Stomach (tissue), 9 donors: ENCODE results near the gene IFT57. TPM values are rescaled to one million over a fixed set of nuclear protein-coding genes. Genes with fewer than 3 reads are reported as not detected.

Experiments used
- DNase-seq, 2 donors: peaks; one replicate each; pipeline versions ENCODE4 v3.0.0 to v3.0.0-alpha.2; 2013 to 2019
- H3K27ac ChIP-seq, 5 donors: fragments of 200-600 bp in 4 of 5; sonication (generic) in 4 of 5; one replicate each; pipeline ENCODE4 v1.5.1; 2013 to 2019; ENCODE audit warnings: mild to moderate bottlenecking in 1 of 5, moderate library complexity in 1 of 5
- H3K27me3 ChIP-seq, 3 donors: fragments of 200-600 bp; sonication (generic); one replicate each; pipeline ENCODE4 v1.5.1; 2017 to 2019; ENCODE audit warnings: mixed run types in 1 of 3
- H3K36me3 ChIP-seq, 4 donors: fragments of 200-600 bp; sonication (generic); 1 replicate in 3 of 4; 2 replicates in 1 of 4; pipeline ENCODE4 v1.5.1; 2016 to 2019
- H3K4me1 ChIP-seq, 4 donors: fragments of 200-600 bp; sonication (generic); one replicate each; pipeline ENCODE4 v1.5.1; 2016 to 2019
- H3K4me3 ChIP-seq, 4 donors: fragments of 200-600 bp; sonication (generic) in 3 of 4; one replicate each; pipeline ENCODE4 v1.5.1; 2016 to 2019; ENCODE audit warnings: mild to moderate bottlenecking in 1 of 4
- H3K9me3 ChIP-seq, 4 donors: fragments of 200-600 bp; sonication (generic); one replicate each; pipeline ENCODE4 v1.5.1; 2016 to 2019
- EP300 ChIP-seq: sonication (generic); formaldehyde crosslinking; IDR thresholded peaks from one replicate; pipeline ENCODE4 v1.6.1; 2017; ENCODE audit warnings: antibody characterized with exemption
- POLR2A ChIP-seq, 4 donors: fragments of 450-650 bp; IDR thresholded peaks; one replicate each; pipeline ENCODE4 v1.6.1; 2016; ENCODE audit warnings: antibody characterized with exemption in 4 of 4, control low read depth in 2 of 4, mild to moderate bottlenecking in 1 of 4, moderate library complexity in 1 of 4
- POLR2AphosphoS5 ChIP-seq, 3 donors: sonication (generic); formaldehyde crosslinking; IDR thresholded peaks; one replicate each; pipeline ENCODE4 v1.6.1; 2016; ENCODE audit warnings: antibody characterized with exemption in 3 of 3
- WGBS, 5 donors: extraction: QIAGEN DNeasy Blood & Tissue Kit in 3 of 5; methylation state at CpG; one replicate each; pipeline versions ENCODE4 v1.1.5 to v1.1.7; 2013 to 2018; 5-methylcytosine and 5-hydroxymethylcytosine counted together
- intact Hi-C: fragments of 100-400 bp; cut with DNase I; formaldehyde crosslinking; loops from one replicate; pipeline ENCODE4 v1.15.1; 2023; ENCODE audit warnings: low total_unique reads
- polyA plus RNA-seq, 3 donors: library from polyadenylated mRNA; stranded (reverse); fragments of 200-250 nt; gene quantifications; one replicate each; pipeline ENCODE4 v1.2.3, GENCODE V29; 2013
- total RNA-seq, 5 donors: library from RNA; depleted of rRNA; stranded (reverse); fragments of >200 nt; gene quantifications; one replicate each; pipeline versions ENCODE4 v1.1.0 to v1.2.3, GENCODE V29; 2014 to 2016
- TF ChIP-seq, protein P1 (sequence below), 7 experiments: fragments of 450-650 bp in 4 of 7; fragments of 200-600 bp in 3 of 7; sonication (generic) in 3 of 7; IDR thresholded peaks; one replicate each; pipeline ENCODE4 v1.5.1; 2016 to 2019; ENCODE audit warnings: antibody characterized with exemption in 7 of 7, control low read depth in 2 of 7, mild to moderate bottlenecking in 1 of 7
- donor health status: healthy with polysubstance abuse.
- donor health status: Bipolar disorder and iron deficiency.
- donor health status: healthy.

The IFT57 gene
- total and polyA plus RNA-seq, 8 donors, result 15.6 to 118 (median 36.7) TPM

DNA sequence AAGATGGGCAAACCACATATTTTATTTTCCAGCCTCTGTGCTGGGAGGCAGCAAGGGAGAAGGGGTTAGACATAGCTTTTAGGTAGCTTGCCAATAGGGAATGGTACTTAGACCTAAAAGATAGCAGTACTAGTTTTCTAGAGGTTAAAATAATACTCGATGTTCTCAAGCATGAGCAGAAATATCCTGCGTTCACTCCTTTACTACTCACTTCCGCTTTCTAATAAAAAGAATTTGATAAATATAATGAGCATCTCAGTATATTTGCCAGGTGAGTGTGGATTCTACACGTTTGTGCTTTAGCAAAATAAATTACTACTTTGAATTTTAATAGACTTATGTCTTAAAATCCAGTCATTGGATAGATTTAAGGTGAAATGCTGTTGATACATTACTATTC is 92.0 kb downstream of the IFT57 start:
- intact Hi-C loops, result no loop called here
- no peak overlapping the region for H3K27ac ChIP-seq
- TF ChIP-seq, protein P1, sequence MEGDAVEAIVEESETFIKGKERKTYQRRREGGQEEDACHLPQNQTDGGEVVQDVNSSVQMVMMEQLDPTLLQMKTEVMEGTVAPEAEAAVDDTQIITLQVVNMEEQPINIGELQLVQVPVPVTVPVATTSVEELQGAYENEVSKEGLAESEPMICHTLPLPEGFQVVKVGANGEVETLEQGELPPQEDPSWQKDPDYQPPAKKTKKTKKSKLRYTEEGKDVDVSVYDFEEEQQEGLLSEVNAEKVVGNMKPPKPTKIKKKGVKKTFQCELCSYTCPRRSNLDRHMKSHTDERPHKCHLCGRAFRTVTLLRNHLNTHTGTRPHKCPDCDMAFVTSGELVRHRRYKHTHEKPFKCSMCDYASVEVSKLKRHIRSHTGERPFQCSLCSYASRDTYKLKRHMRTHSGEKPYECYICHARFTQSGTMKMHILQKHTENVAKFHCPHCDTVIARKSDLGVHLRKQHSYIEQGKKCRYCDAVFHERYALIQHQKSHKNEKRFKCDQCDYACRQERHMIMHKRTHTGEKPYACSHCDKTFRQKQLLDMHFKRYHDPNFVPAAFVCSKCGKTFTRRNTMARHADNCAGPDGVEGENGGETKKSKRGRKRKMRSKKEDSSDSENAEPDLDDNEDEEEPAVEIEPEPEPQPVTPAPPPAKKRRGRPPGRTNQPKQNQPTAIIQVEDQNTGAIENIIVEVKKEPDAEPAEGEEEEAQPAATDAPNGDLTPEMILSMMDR (IDR thresholded peaks at IDR 0.05), result no peak
- no peak for TF ChIP-seq POLR2AphosphoS5 (IDR thresholded peaks at IDR 0.05)
- no peak for TF ChIP-seq POLR2A (IDR thresholded peaks at IDR 0.05)
- no peak for TF ChIP-seq EP300
- WGBS, 5 donors, result 65 to 92% (median 89%) methylated on average over 4 of the region's 4 CpGs
- no peak for DNase-seq
- no peaks in the 10 kb centered on the region for H3K36me3 ChIP-seq
- H3K4me1 ChIP-seq, result peaks cover 10 to 63% (median 16%) of the 10 kb centered on the region in 4 donors
- H3K9me3 ChIP-seq, result no peaks in the 10 kb centered on the region
- no peak overlapping the region for H3K4me3 ChIP-seq
- no peaks in the 10 kb centered on the region for H3K27me3 ChIP-seq

DNA sequence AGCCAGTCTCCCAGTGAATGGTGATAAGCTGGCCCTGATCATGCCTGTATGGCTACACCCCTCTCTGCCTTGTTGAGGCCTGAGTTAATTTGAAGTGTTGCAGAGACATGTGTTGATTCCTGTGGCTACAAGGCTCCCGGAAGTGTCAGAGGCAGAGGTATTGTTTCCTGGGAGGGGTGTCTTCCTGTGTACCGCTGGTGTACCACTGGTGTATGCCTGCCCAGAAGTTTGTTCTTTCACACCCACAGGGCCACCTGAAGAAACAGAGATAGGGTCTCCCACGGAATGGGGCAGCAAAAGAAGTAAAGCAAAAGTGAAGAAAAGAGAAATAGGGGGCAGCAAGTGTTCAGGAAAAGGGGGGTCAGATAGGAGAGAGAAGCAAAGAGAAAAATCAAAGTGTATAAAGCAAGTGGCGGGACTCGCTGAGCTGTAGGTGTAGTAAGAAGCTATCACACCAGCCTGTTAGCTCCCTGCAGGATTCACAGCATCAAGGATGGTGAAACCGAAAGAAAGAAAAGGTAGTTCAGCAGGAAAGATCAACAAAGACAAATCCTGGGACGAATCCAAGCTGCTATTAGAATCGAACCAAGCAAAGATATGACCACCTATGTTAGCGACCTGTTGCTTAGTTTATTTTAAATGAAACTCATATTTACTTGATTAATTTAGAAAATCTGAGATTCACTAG is 94.8 kb downstream of the IFT57 start:
- no peaks in the 10 kb centered on the region for H3K36me3 ChIP-seq
- peak overlapping the region in 1 of 4 donors; percentile 6 for H3K4me3 ChIP-seq
- 27 to 40% (median 36%) methylated on average over 9 of the region's 9 CpGs for WGBS, 5 donors
- no peaks in the 10 kb centered on the region for H3K9me3 ChIP-seq
- peak in 1 of 2 donors; percentile 65 for DNase-seq
- intact Hi-C loops, result no loop called here
- peak overlapping the region; percentile 3 to 79 (median 57) for H3K27ac ChIP-seq
- H3K4me1 ChIP-seq, result peaks cover 5 to 50% (median 18%) of the 10 kb centered on the region in 4 donors
- H3K27me3 ChIP-seq, result no peaks in the 10 kb centered on the region
- no peak for TF ChIP-seq POLR2A (IDR thresholded peaks at IDR 0.05)
- no peak for TF ChIP-seq POLR2AphosphoS5 (IDR thresholded peaks at IDR 0.05)
- TF ChIP-seq, protein P1 (IDR thresholded peaks at IDR 0.05), result no peak
- TF ChIP-seq EP300, result no peak

DNA sequence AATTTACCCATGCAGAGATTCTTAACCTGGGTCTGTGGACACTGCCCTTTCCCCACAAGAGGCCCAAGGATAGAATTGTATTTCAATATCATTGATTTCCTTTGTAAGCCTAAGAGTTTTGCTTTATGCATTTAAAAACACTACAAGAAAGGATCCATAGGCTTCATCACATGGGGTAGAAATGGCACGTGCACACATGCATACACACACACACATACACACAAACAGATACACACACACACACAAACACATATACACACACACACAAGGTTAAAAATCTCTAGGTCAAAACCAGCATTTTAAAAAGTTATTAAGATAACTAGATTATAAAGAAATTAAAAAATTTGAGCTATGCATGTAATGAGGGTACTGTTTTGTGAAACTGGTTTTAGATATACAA is 95.9 kb downstream of the IFT57 start:
- peak overlapping the region in 2 of 5 donors; percentile 58 to 69 for H3K27ac ChIP-seq
- no peaks in the 10 kb centered on the region for H3K36me3 ChIP-seq
- no peak for TF ChIP-seq POLR2AphosphoS5 (IDR thresholded peaks at IDR 0.05)
- TF ChIP-seq EP300, result no peak
- TF ChIP-seq, protein P1 (IDR thresholded peaks at IDR 0.05), result no peak
- no peak for TF ChIP-seq POLR2A (IDR thresholded peaks at IDR 0.05)
- H3K9me3 ChIP-seq, result no peaks in the 10 kb centered on the region
- no peak overlapping the region for H3K4me3 ChIP-seq
- H3K4me1 ChIP-seq, result peaks cover 0 to 39% (median 14%) of the 10 kb centered on the region in 4 donors
- WGBS, 5 donors, result 80 to 94% (median 90%) methylated on average over 1 of the region's 1 CpG
- intact Hi-C loops, result no loop called here
- no peaks in the 10 kb centered on the region for H3K27me3 ChIP-seq
- no peak for DNase-seq

DNA sequence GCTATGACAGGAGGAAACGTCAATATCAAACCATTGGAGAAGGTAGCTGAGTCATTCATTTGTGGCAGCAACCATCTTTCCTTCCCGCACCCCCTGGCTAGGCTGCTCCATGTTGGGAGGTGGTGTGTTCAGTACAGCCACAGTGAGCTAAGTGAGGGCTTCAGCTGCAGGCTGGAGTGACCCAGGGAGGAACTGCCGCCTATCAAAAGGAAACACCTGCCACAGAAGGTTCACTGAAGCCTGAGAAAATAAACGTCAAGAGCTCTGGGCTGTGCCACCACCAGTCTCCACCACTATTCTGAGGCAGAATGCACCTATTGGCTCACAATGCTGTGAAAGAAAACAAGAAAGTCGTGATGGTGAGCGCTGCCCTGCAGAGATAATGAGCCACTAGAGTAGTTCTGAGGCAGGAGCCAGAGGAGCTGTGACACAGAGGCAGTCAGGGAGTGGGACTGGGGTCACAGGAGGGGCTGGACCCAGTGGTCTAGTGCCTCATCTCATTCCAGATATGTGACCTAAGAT is 96.6 kb downstream of the IFT57 start:
- peak in 1 of 2 donors; percentile 74 for DNase-seq
- Histone ChIP-seq H3K27ac (peak overlapping the region in 2 of 5 donors; percentile 58 to 69), H3K4me3 (no peak overlapping the region), H3K4me1 (peaks cover 0 to 31% (median 14%) of the 10 kb centered on the region in 4 donors), H3K36me3 (no peaks in the 10 kb centered on the region), H3K27me3 (no peaks in the 10 kb centered on the region), H3K9me3 (no peaks in the 10 kb centered on the region)
- intact Hi-C loops, result no loop called here
- 37 to 53% (median 43%) methylated on average over 6 of the region's 6 CpGs for WGBS, 5 donors
- TF ChIP-seq, protein P1 (IDR thresholded peaks at IDR 0.05), result no peak
